HG03095 (cell line): ENCODE data around the gene TSPEAR.

ENCODE experiments used
- ATAC-seq: cut with Tn5 transposase; IDR thresholded peaks from one replicate; pipeline ENCODE4 v1.9.1; 2021; ENCODE audit warnings: moderate library complexity; ENCODE audit not compliant: unreplicated experiment

The TSPEAR gene

GRCh38 chr21:44478124-44478800 is 233.1 kb downstream of the TSPEAR start:
- no peak for ATAC-seq

GRCh38 chr21:44477712-44478111 is 233.7 kb downstream of the TSPEAR start:
- no peak for ATAC-seq

GRCh38 chr21:44477131-44477530 is 234.2 kb downstream of the TSPEAR start:
- no peak for ATAC-seq

- ATAC-seq, result no peak
These were observed 236.0 kb downstream of the TSPEAR start for GRCh38 chr21:44475266-44475845.

- ATAC-seq, result no peak
These were observed 237.3 kb downstream of the TSPEAR start for GRCh38 chr21:44473915-44474555.

GRCh38 chr21:44471996-44472395 is 239.4 kb downstream of the TSPEAR start:
- ATAC-seq, result no peak

GRCh38 chr21:44471341-44471740 is 240.0 kb downstream of the TSPEAR start:
- no peak for ATAC-seq

- no peak for ATAC-seq
These were observed 243.5 kb downstream of the TSPEAR start for GRCh38 chr21:44467859-44468195.

- no peak for ATAC-seq
These were observed 244.1 kb downstream of the TSPEAR start for GRCh38 chr21:44466996-44467858.

GRCh38 chr21:44466351-44466954 is 244.9 kb downstream of the TSPEAR start:
- ATAC-seq, result no peak

GRCh38 chr21:44464351-44464750 is 247.0 kb downstream of the TSPEAR start:
- ATAC-seq, result no peak

- no peak for ATAC-seq
These were observed 247.6 kb downstream of the TSPEAR start for GRCh38 chr21:44463724-44464123.

GRCh38 chr21:44462834-44463200 is 248.6 kb downstream of the TSPEAR start:
- ATAC-seq, result no peak

- ATAC-seq, result no peak
These were observed 249.1 kb downstream of the TSPEAR start for GRCh38 chr21:44462086-44462833.

- no peak for ATAC-seq
These were observed 249.8 kb downstream of the TSPEAR start for GRCh38 chr21:44461464-44462001.

GRCh38 chr21:44461005-44461404 is 250.4 kb downstream of the TSPEAR start:
- no peak for ATAC-seq

GRCh38 chr21:44460441-44460755 is 251.0 kb downstream of the TSPEAR start:
- ATAC-seq, result no peak

GRCh38 chr21:44459712-44460440 is 251.5 kb downstream of the TSPEAR start:
- no peak for ATAC-seq

- ATAC-seq, result no peak
These were observed 252.2 kb downstream of the TSPEAR start for GRCh38 chr21:44458971-44459711.
